GM10248 (cell line): ENCODE data around the gene ZNF48.

Experiments used
- CTCF ChIA-PET: fragments of 300-600 bp; sonication (Branson Sonifier 250); formaldehyde crosslinking; extraction: SDS; loops from one replicate; lab custom pipeline; 2021; ENCODE audit warnings: antibody characterized with exemption; lab: Yijun Ruan, JAX
- POLR2A ChIA-PET: fragments of 350-650 bp; sonication (Branson Sonifier 250); formaldehyde crosslinking; extraction: SDS; loops from one replicate; lab custom pipeline; 2020; ENCODE audit warnings: antibody characterized with exemption; lab: Yijun Ruan, JAX
- DNase-seq: peaks from one replicate; pipeline ENCODE4 v3.0.0; 2012; ENCODE audit errors: extremely low spot score
- TF ChIP-seq, protein P1 (sequence below): IDR thresholded peaks from 2 replicates; pipeline ENCODE4 v1.5.1; 2012; ENCODE audit warnings: mild to moderate bottlenecking, low read depth; ENCODE audit errors: extremely low read depth, missing control alignments, control extremely low read depth

ZNF48 gene

DNA sequence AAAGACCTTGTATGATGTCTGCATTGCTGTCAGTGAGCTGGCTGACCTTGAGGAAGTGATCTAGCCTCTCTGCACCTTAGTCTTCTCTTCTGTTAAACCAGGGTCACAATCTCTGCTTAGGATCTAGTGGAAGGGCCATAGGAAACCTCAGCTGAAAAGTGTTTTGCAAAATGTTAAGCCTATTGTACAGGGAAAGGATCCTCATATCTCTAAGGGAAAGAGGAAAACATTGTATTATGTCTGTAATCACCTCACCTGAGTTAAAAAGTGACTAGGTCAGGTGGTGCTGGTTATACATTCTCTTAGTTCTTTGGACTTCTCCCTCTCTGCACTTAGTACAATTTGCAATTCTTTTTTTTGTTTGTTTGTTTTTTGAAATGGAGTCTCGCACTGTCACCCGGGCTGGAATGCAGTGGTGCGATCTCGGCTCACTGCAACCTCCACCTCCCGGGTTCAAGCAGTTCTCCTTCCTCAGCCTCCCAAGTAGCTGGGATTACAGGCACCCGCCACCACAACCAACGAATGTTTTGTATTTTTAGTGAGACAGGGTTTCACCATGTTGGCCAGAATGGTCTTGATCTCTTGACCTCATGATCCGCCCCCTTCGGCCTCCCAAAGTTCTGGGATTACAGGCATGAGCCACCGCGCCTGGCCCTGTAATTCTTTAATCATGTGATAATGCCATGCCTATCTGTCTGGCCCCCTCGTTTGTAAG, 52.4 kb downstream of the ZNF48 start:
- ChIA-PET POLR2A (no interaction called here), CTCF (interaction anchor here (1.3 to 4.3 kb wide), 7 partner anchors 10 to 181 kb away, joined by 3 to 41 read pairs (median 6); partner anchors contain the start of genes DCTPP1, ZNF689 and ZNF747)
- TF ChIP-seq, protein P1, sequence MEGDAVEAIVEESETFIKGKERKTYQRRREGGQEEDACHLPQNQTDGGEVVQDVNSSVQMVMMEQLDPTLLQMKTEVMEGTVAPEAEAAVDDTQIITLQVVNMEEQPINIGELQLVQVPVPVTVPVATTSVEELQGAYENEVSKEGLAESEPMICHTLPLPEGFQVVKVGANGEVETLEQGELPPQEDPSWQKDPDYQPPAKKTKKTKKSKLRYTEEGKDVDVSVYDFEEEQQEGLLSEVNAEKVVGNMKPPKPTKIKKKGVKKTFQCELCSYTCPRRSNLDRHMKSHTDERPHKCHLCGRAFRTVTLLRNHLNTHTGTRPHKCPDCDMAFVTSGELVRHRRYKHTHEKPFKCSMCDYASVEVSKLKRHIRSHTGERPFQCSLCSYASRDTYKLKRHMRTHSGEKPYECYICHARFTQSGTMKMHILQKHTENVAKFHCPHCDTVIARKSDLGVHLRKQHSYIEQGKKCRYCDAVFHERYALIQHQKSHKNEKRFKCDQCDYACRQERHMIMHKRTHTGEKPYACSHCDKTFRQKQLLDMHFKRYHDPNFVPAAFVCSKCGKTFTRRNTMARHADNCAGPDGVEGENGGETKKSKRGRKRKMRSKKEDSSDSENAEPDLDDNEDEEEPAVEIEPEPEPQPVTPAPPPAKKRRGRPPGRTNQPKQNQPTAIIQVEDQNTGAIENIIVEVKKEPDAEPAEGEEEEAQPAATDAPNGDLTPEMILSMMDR = no peak
- DNase-seq = no peak

DNA sequence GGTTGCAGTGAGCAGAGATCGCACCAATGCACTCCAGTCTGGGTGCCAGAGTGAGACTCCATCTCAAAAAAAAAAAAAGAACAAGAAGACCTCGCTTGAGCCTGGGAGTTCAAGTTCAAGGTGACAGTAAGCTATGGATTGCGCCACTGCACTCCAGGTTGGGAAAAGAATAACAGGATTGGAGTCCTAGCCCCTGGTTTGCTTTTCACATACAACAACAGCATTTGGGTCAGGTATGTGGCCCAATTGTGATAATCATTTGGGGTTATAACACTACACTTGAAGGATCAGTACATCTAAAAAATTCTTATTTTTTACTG, 53.9 kb downstream of the ZNF48 start:
- ChIA-PET CTCF (interaction anchor here (0.7 to 4.3 kb wide), 37 partner anchors 9 to 248 kb away, joined by 3 to 41 read pairs (median 4); partner anchors contain the start of genes DCTPP1, ITGAL, ZNF747 and ZNF764), POLR2A (interaction anchor here (0.9 kb wide), 1 partner anchor 10 kb away, joined by 3 read pairs; no protein-coding TSS in a partner anchor)
- DNase-seq = no peak
- TF ChIP-seq, protein P1 = no peak
